Measurements from ENCODE around the gene MRPS9.

MRPS9 gene

GRCh38 chr2:105070010-105070865 is 32.4 kb downstream of the MRPS9 start:
- Histone ChIP-seq H3K4me1 (ENCODE audit: low read depth, poor library complexity, severe bottlenecking) (peaks cover 38% of the 10 kb centered on the region), H3K9ac (no peak overlapping the region), H4K20me1 (ENCODE audit: insufficient read depth) (no peaks in the 10 kb centered on the region), H3K79me2 (ENCODE audit: insufficient read depth, low read depth) (peaks cover 22% of the 10 kb centered on the region; the same call in 1 of the 2 replicates), H3K27ac (no peak overlapping the region), H3K36me3 (ENCODE audit: insufficient read depth) (no peaks in the 10 kb centered on the region), H3K4me2 (no peak overlapping the region), H3K27me3 (ENCODE audit: insufficient read depth, low read depth) (no peaks in the 10 kb centered on the region), H3K4me3 (IDR thresholded peaks at IDR 0.05; ENCODE audit: insufficient read depth, low read depth, low read length) (no peak overlapping the region), H2AFZ (ENCODE audit: low read depth) (no peak overlapping the region)
- no peak for TF ChIP-seq CTCF (conservative IDR thresholded peaks at IDR 0.05; ENCODE audit: low read depth, low read length)

GRCh38 chr2:105071379-105071778 is 33.5 kb downstream of the MRPS9 start:
- peaks cover 22% of the 10 kb centered on the region; the same call in 1 of the 2 replicates for H3K79me2 ChIP-seq (ENCODE audit: insufficient read depth, low read depth)
- 0 out of 2 replicates have a peak overlapping the region, but pooled peaks have one; percentile 16 for H3K9ac ChIP-seq
- peak overlapping the region; percentile 52; the same call in 1 of the 2 replicates for H3K27ac ChIP-seq
- no peak for TF ChIP-seq CTCF (conservative IDR thresholded peaks at IDR 0.05; ENCODE audit: low read depth, low read length)
- H3K4me3 ChIP-seq (IDR thresholded peaks at IDR 0.05; ENCODE audit: insufficient read depth, low read depth, low read length), result no peak overlapping the region
- H3K27me3 ChIP-seq (ENCODE audit: insufficient read depth, low read depth), result no peaks in the 10 kb centered on the region
- H4K20me1 ChIP-seq (ENCODE audit: insufficient read depth), result no peaks in the 10 kb centered on the region
- peaks cover 29% of the 10 kb centered on the region for H3K4me1 ChIP-seq (ENCODE audit: low read depth, poor library complexity, severe bottlenecking)
- peak overlapping the region; percentile 62 for H3K4me2 ChIP-seq
- H3K36me3 ChIP-seq (ENCODE audit: insufficient read depth), result no peaks in the 10 kb centered on the region
- no peak overlapping the region for H2AFZ ChIP-seq (ENCODE audit: low read depth)

GRCh38 chr2:105072039-105072438 is 34.2 kb downstream of the MRPS9 start:
- Histone ChIP-seq H3K9ac (peak overlapping the region; percentile 16; the same call in 1 of the 2 replicates), H3K4me2 (peak overlapping the region; percentile 62), H4K20me1 (ENCODE audit: insufficient read depth) (no peaks in the 10 kb centered on the region), H3K4me1 (ENCODE audit: low read depth, poor library complexity, severe bottlenecking) (peaks cover 26% of the 10 kb centered on the region), H3K27me3 (ENCODE audit: insufficient read depth, low read depth) (no peaks in the 10 kb centered on the region), H3K36me3 (ENCODE audit: insufficient read depth) (no peaks in the 10 kb centered on the region), H3K79me2 (ENCODE audit: insufficient read depth, low read depth) (peaks cover 20% of the 10 kb centered on the region; the same call in 1 of the 2 replicates), H3K4me3 (IDR thresholded peaks at IDR 0.05; ENCODE audit: insufficient read depth, low read depth, low read length) (no peak overlapping the region), H3K27ac (peak overlapping the region; percentile 52), H2AFZ (ENCODE audit: low read depth) (no peak overlapping the region)
- no peak for TF ChIP-seq CTCF (conservative IDR thresholded peaks at IDR 0.05; ENCODE audit: low read depth, low read length)

- Histone ChIP-seq H3K79me2 (ENCODE audit: insufficient read depth, low read depth) (0 out of 2 replicates have a peak, but pooled peaks cover 14% of the 10 kb centered on the region), H3K36me3 (ENCODE audit: insufficient read depth) (no peaks in the 10 kb centered on the region; the same call in 1 of the 2 replicates), H3K4me1 (ENCODE audit: low read depth, poor library complexity, severe bottlenecking) (peaks cover 26% of the 10 kb centered on the region), H3K4me2 (no peak overlapping the region), H3K27ac (no peak overlapping the region), H3K4me3 (IDR thresholded peaks at IDR 0.05; ENCODE audit: insufficient read depth, low read depth, low read length) (no peak overlapping the region), H2AFZ (ENCODE audit: low read depth) (no peak overlapping the region), H3K9ac (no peak overlapping the region), H3K27me3 (ENCODE audit: insufficient read depth, low read depth) (no peaks in the 10 kb centered on the region), H4K20me1 (ENCODE audit: insufficient read depth) (no peaks in the 10 kb centered on the region)
- no peak for TF ChIP-seq CTCF (conservative IDR thresholded peaks at IDR 0.05; ENCODE audit: low read depth, low read length)
These were observed 35.7 kb downstream of the MRPS9 start for GRCh38 chr2:105073591-105073990.
